GM19468 (cell line): Measurements from ENCODE around the gene TENM4.

Experiments
- ATAC-seq: cut with Tn5 transposase; IDR thresholded peaks from one replicate; pipeline ENCODE4 v1.9.1; 2021; ENCODE audit warnings: mild to moderate bottlenecking, moderate library complexity, moderate number of reproducible peaks; ENCODE audit not compliant: unreplicated experiment; ENCODE audit errors: extremely low read depth

TENM4 gene

GRCh38 chr11:79314906-79315689 is 125.7 kb downstream of the TENM4 start:
- ATAC-seq = no peak

GRCh38 chr11:79313530-79313913 is 127.3 kb downstream of the TENM4 start:
- no peak for ATAC-seq

- no peak for ATAC-seq
These were observed 128.0 kb downstream of the TENM4 start for GRCh38 chr11:79312617-79313529.

- ATAC-seq = no peak
These were observed 129.4 kb downstream of the TENM4 start for GRCh38 chr11:79311461-79311860.

- no peak for ATAC-seq
These were observed 131.4 kb downstream of the TENM4 start for GRCh38 chr11:79309407-79309806.

GRCh38 chr11:79308429-79308828 is 132.4 kb downstream of the TENM4 start:
- ATAC-seq = no peak

GRCh38 chr11:79304599-79305212 is 136.1 kb downstream of the TENM4 start:
- no peak for ATAC-seq

GRCh38 chr11:79296141-79296540 is 144.7 kb downstream of the TENM4 start:
- no peak for ATAC-seq

- ATAC-seq = no peak
These were observed 145.7 kb downstream of the TENM4 start for GRCh38 chr11:79294845-79295731.

- no peak for ATAC-seq
These were observed 148.9 kb downstream of the TENM4 start for GRCh38 chr11:79291948-79292347.

- no peak for ATAC-seq
These were observed 150.1 kb downstream of the TENM4 start for GRCh38 chr11:79290761-79291160.

GRCh38 chr11:79287952-79288351 is 152.9 kb downstream of the TENM4 start:
- no peak for ATAC-seq

- no peak for ATAC-seq
These were observed 155.1 kb downstream of the TENM4 start for GRCh38 chr11:79285756-79286155.

GRCh38 chr11:79276736-79277325 is 164.0 kb downstream of the TENM4 start:
- no peak for ATAC-seq

GRCh38 chr11:79274636-79275331 is 166.0 kb downstream of the TENM4 start:
- ATAC-seq = no peak

- no peak for ATAC-seq
These were observed 167.0 kb downstream of the TENM4 start for GRCh38 chr11:79273781-79274180.

GRCh38 chr11:79269611-79270307 is 171.1 kb downstream of the TENM4 start:
- no peak for ATAC-seq

GRCh38 chr11:79266396-79266795 is 174.4 kb downstream of the TENM4 start:
- ATAC-seq = no peak
